NB4 (cell line): ENCODE data around the gene MYCBPAP.

ENCODE experiments used
- DNase-seq: peaks from one replicate; pipeline ENCODE4 v3.0.0; 2010; ENCODE audit warnings: low read depth
- H3K4me3 ChIP-seq: one replicate; pipeline ENCODE4 v1.5.1; 2011; ENCODE audit warnings: mild to moderate bottlenecking, low read depth, low read length, moderate library complexity
- CTCF ChIP-seq: IDR thresholded peaks from one replicate; pipeline ENCODE4 v1.5.1; 2012; ENCODE audit warnings: low read depth, low read length
- MAX ChIP-seq: IDR thresholded peaks from 2 replicates; pipeline ENCODE4 v1.6.1; 2011; ENCODE audit warnings: low read depth, low read length
- MYC ChIP-seq: IDR thresholded peaks from 2 replicates; pipeline ENCODE4 v1.6.1; 2011; ENCODE audit warnings: low read depth, low read length
- POLR2A ChIP-seq: IDR thresholded peaks from 2 replicates; pipeline ENCODE4 v1.6.1; 2011; ENCODE audit warnings: mild to moderate bottlenecking; ENCODE audit not compliant: insufficient read length; ENCODE audit errors: extremely low read depth

Gene MYCBPAP

GRCh38 chr17:50499270-50499669 lies 9.0 kb upstream of the MYCBPAP start:
- DNase-seq, result no peak
- H3K4me3 ChIP-seq, result no peak overlapping the region
- TF ChIP-seq MAX (no peak), POLR2A (no peak), MYC (no peak), CTCF (no peak)

GRCh38 chr17:50499721-50500120 lies 8.5 kb upstream of the MYCBPAP start:
- no peak overlapping the region for H3K4me3 ChIP-seq
- TF ChIP-seq MYC, result no peak
- TF ChIP-seq MAX, result no peak
- no peak for TF ChIP-seq POLR2A
- TF ChIP-seq CTCF, result no peak
- DNase-seq, result no peak

- DNase-seq, result peak; percentile 36
- H3K4me3 ChIP-seq, result no peak overlapping the region
- TF ChIP-seq POLR2A (no peak), CTCF (peak; percentile 36), MAX (no peak)
These were observed 7.2 kb upstream of the MYCBPAP start for GRCh38 chr17:50501054-50501453.

GRCh38 chr17:50502301-50502990 lies 5.8 kb upstream of the MYCBPAP start:
- H3K4me3 ChIP-seq, result no peak overlapping the region
- DNase-seq, result no peak
- TF ChIP-seq POLR2A (no peak), CTCF (no peak), MAX (no peak), MYC (no peak)

- H3K4me3 ChIP-seq, result no peak overlapping the region
- DNase-seq, result no peak
- no peak for TF ChIP-seq MAX
These were observed 2.6 kb upstream of the MYCBPAP start for GRCh38 chr17:50505591-50506130.

GRCh38 chr17:50506298-50506697 lies 1.9 kb upstream of the MYCBPAP start:
- TF ChIP-seq MAX (no peak), POLR2A (no peak), CTCF (no peak)
- DNase-seq, result no peak
- no peak overlapping the region for H3K4me3 ChIP-seq
